NCI-H1417 (cell line): ENCODE data around the gene ASTL.

Experiments
- DNase-seq, 3 experiments: peaks; one replicate each; lab custom pipeline; 2025; lab: John Stamatoyannopoulos, UW

ASTL gene

DNA sequence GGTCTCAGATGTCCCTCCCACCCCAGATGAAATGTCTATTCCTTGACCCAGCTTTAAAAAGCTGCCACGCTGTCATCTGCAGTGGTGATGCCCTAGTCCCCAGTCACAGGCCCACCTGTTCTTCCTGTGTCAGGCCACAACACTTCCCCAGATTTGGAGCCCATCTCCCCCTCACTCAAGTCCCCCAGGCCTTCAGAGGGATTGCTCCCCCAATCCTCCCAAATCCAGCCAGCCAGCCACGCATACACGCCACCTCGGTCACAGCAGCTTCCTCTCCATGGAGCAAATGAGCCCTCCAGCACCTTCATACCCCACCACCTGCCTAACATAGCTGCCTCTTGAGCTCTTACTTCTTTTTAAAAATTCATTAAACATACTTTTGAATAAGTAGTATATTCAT, 7.8 kb downstream of the ASTL start:
- no peak for DNase-seq

DNA sequence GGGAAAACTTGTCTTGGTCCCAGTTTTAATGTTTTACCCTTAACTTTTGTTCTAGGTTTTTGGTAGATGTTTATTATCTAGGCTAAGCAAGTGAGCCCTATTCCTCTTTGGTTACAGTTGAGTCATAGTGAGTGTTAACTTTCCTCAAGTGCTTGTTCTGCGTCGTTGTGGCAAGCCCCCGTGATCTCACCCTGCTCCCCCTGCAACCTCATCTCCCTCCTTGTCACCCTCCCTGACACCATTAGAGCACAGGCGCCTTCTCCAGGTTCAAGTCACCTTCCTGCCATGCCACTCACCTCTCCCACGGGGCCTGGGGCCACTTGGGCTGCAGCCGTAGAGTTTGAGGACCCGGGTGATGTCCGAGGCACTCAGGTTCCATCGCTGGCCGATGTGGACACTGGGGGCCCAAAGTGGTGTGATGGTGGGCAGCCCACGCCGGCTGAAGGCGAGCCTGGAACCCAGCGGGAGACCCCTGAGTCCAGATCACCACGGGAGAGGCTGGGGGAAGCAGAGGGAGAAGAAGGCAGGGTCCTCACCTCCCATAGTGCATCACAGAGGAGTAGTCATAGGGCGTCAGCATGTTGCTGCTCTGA, 8.7 kb downstream of the ASTL start:
- DNase-seq, result no peak

DNA sequence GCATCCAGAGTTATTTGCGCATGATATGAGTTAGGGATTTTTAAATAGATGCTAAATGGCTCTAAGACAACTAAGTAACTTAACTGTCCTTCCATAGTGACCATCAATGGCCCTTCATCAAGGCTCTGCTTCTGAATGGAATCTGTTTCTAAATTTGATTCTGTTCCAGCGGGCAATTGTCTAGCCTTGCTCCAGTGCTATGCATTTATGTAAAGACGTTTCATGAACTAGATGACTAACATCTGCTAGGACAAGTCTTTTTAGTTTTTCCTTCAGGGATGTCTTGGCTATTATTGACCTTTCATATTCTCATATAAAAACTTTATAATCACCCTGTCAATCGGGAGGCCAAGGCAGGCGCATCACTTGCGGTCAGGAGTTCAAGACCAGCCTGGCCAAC, 9.8 kb downstream of the ASTL start:
- no peak for DNase-seq

DNA sequence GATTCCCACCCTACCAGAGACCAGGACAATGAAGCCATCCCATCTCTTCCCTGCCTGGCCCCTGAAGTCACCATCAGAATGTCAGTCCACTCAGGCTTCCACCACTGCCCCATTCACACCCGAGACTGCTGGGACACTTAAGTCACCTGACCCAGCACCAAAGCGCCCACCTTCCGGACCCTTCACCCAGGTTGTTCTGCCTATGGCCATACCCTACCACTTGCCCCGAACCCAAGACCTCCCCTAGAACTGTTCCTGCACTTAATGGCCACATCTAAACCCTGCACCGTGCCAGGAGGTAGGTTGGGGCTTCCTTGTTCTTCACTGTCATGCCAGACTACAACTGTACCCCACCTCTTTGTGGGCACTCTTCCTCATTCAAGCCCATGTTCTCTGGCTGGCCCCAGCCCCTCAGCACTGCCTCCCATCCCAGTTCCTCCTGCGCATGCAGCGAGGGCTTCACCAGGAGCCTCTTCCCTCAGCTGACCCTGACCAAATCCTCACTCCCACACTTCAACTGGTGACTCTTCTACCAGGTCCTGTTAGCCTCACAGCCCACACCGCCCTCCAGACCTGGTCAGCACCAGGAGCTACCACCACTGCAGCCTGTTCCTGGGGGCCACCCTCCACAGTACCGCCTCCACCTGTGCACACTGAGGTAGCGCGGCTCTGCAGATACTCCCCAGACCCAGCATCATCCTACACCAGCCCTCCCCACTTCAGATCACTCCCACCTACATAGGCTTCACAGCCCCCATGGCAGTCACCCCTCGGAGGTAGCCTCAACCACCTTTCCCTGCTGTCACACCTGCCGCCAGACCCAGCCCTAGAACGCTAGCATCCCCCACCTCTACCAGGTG, 13.7 kb downstream of the ASTL start:
- no peak for DNase-seq

DNA sequence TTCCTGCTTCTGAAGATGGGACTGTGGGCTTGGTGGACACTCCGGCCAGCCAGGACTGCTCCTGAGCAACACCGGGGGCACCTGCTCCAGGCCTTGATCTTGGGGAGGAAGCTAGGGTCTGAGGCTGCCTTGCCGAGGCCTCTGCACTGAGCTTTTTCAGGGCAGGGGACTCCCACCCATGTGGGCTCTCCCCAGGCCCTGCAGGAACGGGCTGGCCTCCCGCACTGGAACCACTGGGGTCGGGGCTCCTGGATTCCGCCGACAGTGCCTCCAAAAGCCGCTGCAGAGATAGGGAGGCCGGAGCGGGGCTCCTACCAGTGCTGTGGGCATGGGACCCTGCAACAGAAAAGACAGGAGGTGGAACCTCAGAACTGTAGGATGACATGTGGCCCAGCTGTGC, 14.4 kb downstream of the ASTL start:
- DNase-seq, result no peak

DNA sequence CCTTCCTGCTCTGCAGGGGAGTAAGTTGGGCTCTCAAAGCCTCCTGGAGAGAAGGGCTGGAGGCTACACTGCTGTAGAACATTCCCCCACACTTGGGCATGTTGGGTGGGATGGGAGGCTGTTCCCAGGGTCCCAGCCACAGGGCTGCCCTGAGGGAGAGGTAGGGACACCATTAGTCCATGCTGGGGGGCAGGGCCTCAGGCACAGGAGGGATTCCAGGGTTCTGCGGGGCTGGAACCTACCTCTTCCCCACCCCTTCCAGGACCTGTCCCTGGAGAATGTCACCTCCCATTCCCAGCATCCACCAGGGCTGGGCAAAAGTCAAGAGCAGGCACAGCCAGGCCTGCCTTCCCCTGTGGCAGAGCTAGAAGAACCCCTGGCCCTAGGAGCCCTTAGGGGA, 15.0 kb downstream of the ASTL start:
- no peak for DNase-seq

DNA sequence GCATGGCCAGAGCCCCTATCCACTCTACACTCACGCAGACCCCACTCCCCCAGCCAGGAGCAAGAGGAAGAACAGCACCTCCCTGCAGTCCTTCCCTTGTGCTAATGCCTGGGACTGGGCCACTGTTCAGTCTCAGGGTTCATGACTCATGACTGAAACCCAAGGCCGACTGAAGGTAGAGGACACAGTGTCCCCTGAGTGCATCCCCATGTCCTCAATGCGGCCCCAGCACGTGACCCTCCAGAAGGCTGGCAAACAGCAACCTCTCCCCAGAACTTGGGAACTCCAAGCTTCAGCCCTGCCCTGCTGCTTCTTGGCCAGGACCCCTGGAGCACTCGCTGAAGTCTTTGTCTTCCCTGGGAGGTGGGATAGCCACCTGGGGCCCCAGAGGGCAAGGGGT, 15.9 kb downstream of the ASTL start:
- no peak for DNase-seq

DNA sequence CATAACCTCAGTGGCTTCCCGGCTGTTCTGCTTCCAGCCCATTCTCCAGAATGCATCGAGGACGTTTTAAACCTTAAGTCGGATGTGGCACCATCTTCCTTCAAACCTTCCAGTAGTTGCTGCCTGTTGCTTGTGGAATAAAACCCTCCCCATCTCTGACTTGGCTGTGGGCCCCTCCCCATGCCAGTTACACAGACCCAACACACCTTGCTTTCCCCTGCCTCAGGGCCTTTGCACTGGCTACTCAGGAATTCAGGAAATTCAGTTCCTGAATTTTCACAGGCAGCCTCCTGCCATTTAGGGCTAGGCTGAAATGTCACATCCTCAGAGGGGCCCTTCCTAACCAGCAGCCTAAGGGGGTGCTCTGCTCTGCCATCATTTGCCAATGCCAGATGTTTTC, 16.9 kb downstream of the ASTL start:
- DNase-seq, result no peak

DNA sequence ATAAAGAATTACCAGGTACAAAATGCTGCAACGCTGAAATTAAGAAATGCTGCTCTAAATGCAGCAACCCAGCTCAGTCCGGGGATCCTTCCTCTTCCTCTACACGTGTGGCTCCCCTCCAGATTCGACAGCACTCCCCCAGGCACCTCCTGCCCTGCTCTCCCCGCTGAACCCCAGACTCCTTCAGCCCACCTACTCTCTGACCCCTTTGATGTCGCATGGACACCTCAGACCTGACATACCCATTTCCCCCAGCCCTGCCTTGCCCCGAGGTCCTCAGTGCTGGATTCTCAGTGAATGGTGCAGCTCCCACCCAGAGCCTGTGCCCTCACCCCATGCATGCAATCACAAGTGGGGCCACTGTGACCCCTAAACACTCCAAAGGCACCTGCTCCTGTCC, 17.3 kb downstream of the ASTL start:
- DNase-seq, result no peak

DNA sequence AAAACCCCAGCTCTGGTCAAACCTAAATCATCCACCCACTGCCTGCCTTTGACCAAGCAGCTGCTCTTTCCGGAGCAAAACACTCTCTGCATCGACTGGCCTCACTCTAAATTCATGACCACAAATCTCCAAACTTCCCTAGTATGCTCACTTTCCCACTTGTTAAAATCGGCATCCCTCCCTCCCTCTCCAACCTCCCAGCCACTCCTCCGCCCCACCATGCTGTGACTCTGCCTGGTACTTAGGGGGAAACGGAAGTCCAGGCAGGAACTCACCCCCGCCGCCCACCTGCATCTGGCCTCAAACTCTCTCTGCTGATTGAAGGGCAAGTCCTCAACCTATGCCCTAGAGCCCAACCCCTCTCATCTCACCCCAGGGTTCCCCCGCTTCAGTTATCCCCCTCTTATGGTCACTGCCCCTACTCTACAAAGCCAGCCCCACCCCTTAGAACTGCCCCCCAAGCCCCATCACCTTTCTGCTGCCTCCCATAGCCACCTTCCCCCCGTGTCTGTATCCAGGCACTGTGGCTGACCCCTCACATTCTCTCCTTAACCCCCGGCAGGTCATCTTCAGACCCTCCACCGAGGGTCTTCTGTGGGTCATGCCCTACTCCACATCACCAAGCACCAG, 18.1 kb downstream of the ASTL start:
- DNase-seq, result no peak

DNA sequence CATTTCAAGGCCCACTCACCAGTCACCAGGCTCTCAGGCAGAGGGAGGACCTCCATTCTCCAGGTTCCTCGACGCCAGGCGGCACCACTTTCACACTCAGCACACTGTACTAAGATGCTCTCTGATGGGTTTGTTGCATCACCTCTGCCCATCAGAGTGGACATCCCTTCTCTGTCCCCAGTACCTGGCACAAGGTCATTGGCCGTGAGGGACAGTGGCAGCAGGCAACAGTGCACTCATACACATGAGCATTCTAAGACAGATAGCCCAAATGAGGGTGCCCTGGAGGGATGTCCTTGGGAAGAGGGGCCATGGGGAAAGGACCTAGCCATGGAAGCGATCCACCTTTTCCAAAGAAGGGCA, 18.9 kb downstream of the ASTL start:
- DNase-seq, result no peak

DNA sequence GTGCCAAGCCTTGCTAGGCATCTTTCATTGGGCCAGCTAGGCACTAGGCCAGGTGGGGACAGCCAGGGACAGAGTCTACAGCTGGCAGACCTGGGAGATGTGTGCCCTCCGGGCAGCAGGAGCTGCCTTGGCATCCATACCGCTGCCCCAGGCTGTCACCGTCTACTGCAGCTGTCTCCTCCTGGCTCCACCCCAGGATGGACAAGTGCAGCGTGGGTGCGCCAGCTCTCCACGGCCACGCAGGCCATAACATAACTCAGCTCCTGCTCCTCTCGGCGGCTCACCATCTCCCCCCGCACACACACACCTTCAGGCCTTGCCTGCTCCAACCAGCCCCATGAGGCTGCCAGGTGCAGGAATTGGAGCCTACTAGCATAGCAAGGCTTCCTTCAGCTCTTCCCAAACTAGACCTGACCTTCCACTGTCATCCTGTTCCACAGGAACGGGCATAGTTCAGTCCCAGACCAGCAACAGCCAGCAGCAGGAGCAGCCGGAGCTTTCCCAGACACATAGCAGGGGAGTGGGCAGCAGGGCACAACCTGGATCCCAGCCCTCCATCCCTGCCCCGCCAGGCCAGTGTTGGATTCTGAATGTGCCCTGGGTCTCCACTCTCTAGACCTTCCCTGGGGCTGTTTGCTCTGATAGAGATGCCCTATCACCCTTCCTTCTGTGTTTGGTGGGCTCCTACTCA, 19.5 kb downstream of the ASTL start:
- no peak for DNase-seq

DNA sequence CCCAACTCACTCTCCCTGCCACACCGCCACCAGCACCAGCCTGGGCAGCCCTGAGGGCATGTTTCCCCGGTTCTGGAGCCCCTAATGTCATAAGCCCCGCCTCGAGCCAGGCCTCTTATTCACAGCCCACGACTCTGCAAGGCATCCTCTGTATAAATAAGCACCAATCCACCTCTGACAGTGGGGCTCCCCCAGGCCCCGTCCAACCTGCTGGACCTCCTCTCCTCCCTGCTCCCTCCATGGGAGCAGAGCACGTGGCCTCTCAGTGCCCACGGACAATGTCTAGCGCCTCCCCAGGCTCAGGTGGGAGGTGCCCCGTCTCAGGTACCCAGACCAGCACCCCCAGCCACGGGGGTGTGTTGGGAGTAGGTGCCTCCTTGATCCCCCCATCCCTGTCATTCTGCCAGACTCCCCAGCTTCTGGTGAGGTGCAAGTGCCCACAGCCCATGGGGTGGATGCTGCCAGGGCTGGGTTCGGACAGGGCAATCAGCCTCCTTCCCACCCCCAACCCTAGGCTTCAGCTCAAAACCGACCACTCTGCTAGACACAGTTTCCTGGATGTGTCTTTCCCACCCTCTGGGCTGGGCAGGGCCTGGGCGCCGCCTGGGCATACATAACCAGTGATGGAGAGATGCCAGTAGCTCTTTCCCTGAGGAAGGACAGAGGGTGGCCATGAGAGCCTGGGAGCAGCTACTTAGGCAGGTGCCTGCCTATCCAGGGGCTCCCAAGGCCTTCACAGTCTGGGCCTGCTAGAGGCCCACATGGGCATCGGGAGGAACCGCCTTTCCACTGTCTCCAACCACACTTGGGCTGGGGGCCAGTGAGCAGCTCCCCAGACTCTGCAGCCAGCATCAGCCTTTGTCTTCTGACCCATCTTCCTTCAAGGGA, 20.4 kb downstream of the ASTL start:
- DNase-seq, result peak in 1 of 3 experiments; percentile 5

DNA sequence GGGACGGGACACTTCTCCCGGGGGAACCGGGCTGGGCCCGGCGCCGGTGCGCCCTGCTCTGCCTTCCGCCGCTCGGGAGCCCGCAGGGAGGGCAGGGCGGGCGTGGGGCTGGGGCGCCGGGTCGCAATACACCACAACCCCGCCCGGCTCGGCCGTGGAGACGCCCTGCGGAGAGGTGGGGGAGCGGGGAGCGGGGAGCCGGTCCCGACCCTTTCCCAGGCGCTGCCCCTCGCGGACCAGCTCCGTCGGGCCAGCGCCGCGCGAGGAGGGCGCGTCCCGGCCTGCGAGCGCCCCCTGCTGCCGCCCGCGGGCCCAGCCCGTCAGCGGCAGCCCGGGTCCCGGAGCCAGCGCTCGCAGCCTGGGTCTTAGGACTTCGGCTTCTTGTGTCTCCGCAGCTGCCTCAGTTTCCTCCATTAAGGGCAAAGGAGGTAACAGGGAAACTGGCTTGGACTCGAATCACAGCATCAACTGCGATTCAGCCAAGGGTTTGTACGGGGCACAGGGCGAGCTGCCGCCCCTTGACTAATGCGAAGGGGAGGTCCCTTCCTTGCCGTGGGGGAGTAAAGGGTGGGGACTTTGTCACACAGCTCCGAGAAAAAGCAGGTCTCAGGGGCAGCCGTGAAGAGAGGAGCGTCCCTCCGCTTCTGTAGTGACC, 21.3 kb downstream of the ASTL start:
- peak; percentile 38 to 56 (median 45) for DNase-seq

DNA sequence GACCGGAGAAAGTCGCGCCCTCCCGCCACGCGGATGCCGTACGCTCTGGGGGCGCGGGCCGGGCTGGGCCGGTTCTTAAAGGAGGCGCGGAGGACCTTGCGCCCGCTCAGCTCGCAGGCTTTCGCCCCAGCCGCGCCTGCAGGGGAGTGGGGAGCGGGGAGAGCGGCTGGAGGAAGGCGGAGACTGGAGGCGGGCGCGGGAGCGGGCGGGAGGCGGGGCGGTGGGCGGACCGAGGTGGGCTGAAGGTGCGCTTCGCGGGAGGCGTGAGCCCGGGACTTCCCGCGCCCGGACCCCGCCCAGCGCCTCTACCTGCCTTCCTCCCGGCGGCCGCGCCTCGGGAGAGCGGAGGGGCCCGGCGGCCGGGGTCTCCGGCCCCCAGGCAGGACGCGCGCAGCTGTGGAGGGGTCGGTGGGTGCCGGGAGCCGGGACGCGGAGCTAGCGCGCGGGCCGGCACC, 21.9 kb downstream of the ASTL start, which contains the start of gene ADRA2B:
Gene ADRA2B, minus strand, starts transcription at position 148 of the 455 bp plus-strand sequence. CDS start 422 bp downstream, outside the sequence.
- peak in 2 of 3 experiments; percentile 29 to 45 for DNase-seq

DNA sequence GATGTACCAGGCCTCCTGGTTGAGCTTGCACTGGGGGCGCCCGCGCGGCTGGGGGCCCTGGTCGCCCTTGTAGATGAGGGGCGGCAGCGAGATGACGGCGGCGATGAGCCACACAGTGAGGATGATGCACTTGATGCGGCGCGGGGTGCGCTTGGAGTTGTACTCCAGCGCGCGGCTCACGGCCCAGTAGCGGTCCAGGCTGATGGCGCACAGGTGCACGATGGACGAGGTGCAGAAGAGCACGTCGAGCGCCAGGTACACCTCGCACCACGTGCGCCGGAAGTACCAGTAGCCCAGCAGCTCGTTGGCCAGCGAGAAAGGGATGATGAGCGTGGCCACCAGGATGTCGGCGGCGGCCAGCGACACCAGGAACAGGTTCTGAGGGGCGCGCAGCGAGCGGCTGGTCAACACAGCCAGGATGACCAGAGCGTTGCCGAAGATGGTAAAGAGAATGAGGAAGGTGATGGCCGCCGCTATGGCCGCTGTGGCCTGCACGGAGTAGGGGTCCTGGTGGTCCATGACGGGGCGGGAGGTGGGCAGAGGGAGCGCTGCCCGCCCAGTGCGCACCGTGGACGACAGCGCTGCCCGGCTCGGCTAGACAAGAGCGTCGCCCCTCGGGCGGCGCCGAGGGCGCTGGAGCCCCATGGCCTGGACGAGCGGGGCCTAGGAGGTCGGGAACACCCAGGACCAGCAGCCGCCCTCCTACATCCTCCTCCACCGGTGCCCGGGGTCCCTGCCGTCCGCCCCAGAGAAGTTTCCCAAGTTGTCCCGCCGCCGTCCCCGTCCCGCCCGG, 22.5 kb downstream of the ASTL start:
- no peak for DNase-seq

DNA sequence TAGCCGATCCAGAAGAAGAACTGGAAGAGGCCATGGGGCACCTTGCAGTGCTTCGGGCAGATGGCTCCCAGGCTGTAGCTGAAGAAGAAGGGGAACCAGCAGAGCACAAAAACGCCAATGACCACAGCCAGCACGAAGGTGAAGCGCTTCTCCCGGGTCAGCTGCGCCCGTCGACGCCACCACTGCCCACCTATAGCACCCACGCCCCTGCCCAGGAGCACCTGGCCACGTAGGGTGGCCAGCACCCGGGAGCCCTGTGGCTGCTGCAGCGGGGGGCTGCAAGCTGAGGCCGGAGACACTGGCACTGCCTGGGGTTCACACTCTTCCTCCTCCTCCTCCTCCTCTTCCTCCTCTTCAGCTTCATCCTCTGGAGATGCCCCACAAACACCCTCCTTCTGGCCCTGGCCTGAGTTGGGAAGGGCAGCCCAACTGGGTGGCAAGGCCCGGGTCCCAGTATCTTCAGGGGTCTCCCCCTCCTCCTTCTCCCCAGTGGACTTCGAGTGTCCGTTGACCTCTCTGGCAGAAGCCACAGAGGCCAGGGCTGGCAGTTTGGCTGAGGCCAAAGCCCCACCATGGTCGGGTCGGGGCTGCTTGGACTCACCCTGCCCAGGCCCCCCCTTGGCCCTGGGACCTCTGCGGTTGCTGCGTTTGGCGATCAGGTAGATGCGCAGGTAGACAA, 23.3 kb downstream of the ASTL start:
- no peak for DNase-seq

DNA sequence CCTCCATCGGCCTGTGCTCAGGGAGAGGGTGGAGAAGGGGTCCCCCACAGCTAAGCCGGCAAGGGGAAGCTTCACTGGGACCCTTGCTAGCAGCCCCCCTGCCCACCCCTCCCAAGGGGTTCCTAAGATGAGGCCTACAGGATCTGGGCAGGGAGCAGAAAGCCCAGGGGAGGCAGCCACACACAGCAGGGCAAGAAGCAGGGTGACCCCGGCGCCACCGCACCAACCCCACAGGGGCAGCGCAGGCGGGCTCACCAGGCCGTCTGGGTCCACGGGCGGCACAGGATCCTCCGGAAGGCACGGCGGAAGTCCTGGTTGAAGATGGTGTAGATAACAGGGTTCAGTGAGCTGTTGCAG, 23.8 kb downstream of the ASTL start:
- DNase-seq, result no peak

DNA sequence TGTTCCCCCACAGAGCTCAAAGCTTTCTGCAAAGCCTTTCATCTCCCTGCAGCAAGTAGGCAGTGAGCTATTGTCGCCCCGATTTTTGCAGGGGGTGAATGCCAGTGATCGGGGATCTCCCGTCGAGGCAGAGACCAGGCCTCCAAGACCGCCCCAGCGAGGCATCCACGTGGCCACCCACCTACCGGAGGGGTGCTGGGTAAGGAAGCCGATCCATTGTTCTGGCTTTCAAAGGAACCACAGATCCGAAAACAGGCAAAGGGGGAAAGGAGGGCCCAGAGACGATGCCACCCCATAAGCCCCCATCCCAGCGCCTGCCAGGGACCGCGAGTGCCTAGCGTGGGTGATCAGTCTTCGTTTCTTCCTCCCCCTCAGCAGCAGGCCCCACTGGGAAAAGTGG, 24.4 kb downstream of the ASTL start:
- no peak for DNase-seq

DNA sequence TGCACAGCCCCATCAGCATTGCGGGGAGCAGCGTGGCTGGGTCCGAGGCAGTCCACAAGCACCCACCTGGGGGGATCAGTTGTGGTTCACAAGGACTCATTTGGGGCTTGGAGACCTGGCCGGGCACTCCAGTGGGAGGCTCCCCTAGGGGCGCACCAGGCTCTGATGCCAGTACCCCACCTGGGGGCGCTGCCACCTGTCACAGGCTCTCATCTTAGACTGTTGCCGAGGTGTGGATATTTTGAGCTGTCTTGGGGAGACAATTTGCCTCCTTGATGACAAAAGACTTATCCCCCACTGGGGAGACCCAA, 25.0 kb downstream of the ASTL start:
- no peak for DNase-seq
